ENCODE data around the gene SOX10. TPM values are rescaled to one million over a fixed set of nuclear protein-coding genes. Genes with fewer than 3 reads are reported as not detected.

Gene SOX10
- total and polyA plus RNA-seq, 9 of the 15 experiments (the other 6 are each of a cell fraction or from before 2014, with no cell fraction given) = not detected

- no peak for TF ChIP-seq SRSF3 (IDR thresholded peaks at IDR 0.05; ENCODE audit: insufficient read depth, low read length)
- no peak for TF ChIP-seq HMGN3 (IDR thresholded peaks at IDR 0.05; ENCODE audit: borderline replicate concordance, extremely low read depth, insufficient read length, low read depth, low read length)
- TF ChIP-seq POLR2AphosphoS5 (IDR thresholded peaks at IDR 0.05; ENCODE audit: control insufficient read depth, insufficient read depth, low read depth, low read length) = peak; percentile 53; the same call in 1 of the 2 replicates
- TF ChIP-seq MAX (CRISPR knock-in tag; IDR thresholded peaks at IDR 0.05) = peak; percentile 53; the same call in 1 of the 2 replicates
- TF ChIP-seq PTBP1 (IDR thresholded peaks at IDR 0.05; ENCODE audit: low read depth, low read length) = no peak
- no peak for TF ChIP-seq POU5F1 (IDR thresholded peaks at IDR 0.05; ENCODE audit: borderline replicate concordance, low read depth, low read length, partially characterized antibody)
- no peak for TF ChIP-seq SMARCB1 (IDR thresholded peaks at IDR 0.05; ENCODE audit: insufficient read length, low read depth)
- TF ChIP-seq MTA2 (IDR thresholded peaks at IDR 0.05; ENCODE audit: low read depth) = peak; percentile 19; the same call in 1 of the 2 replicates
- TF ChIP-seq USF1 (CRISPR knock-in tag; IDR thresholded peaks at IDR 0.05) = 0 out of 2 replicates have a peak, but pooled peaks have one; percentile 15
- no peak for TF ChIP-seq BRCA1 (IDR thresholded peaks at IDR 0.05)
- TF ChIP-seq BRCA1 (CRISPR knock-in tag; IDR thresholded peaks at IDR 0.05) = no peak
- TF ChIP-seq SAP30 (IDR thresholded peaks at IDR 0.05; ENCODE audit: borderline replicate concordance, insufficient read depth, low read depth, low read length, poor library complexity, severe bottlenecking) = peak; percentile 71
Measured at GRCh38 chr22:37953437-37954179, 30.7 kb downstream of the SOX10 start, which contains the start of the genes C22orf23 and POLR2F (continued).
